GM19099 (cell line): Measurements from ENCODE around the gene LTN1.

Experiments used
- POLR2A ChIP-seq: IDR thresholded peaks from 3 replicates; pipeline ENCODE4 v1.6.1; 2011; ENCODE audit warnings: low read depth; ENCODE audit not compliant: insufficient read length; ENCODE audit errors: extremely low read depth

Gene LTN1

DNA sequence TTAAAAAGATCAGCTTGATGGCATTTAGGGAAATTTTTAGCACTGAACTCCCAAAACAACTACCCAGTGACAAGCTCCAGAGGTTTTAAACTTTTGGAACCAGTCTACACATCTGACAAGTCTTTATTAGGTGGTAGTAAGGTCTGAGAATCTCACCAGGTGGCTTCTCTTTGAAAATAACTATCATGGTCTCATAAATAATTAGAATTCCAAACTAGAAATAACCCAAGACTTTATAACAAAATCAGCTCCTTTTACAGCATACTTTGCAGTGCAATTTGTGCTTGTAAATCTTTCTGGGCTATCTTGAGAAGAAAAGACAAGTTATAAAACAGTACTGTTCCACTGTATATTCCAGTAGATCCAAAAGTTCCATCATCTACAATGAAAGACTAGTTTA lies 108.7 kb downstream of the LTN1 start:
- TF ChIP-seq POLR2A: no peak

DNA sequence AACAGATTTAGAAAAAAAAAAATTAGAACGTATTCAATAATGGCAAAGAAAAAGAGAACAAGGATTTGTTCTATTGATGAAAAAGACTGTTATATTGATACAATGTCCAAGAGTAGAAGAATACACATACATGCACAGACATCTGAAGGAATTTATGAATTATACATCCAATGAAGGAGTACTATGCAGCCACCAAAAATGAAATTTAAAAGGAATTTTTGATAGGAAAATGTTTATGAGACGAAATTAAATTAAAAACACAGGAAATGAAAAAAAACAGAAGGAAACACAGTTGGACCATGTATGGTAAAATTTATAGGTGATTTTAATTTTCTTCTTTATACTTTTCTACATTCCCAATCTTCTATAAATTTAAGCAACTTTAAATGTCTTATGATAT lies 110.3 kb downstream of the LTN1 start:
- no peak for TF ChIP-seq POLR2A
